HG02588 (cell line): ENCODE measurements around the gene TPO.
"Not testable (repeated sequence)": the region's sequence is repeated elsewhere in the genome, so short reads cannot be mapped to it uniquely, and the experiment has no call there.

Source experiments
- ATAC-seq: cut with Tn5 transposase; IDR thresholded peaks from one replicate; pipeline ENCODE4 v1.9.1; 2021; ENCODE audit warnings: mild to moderate bottlenecking, moderate library complexity; ENCODE audit not compliant: unreplicated experiment

The TPO gene

DNA sequence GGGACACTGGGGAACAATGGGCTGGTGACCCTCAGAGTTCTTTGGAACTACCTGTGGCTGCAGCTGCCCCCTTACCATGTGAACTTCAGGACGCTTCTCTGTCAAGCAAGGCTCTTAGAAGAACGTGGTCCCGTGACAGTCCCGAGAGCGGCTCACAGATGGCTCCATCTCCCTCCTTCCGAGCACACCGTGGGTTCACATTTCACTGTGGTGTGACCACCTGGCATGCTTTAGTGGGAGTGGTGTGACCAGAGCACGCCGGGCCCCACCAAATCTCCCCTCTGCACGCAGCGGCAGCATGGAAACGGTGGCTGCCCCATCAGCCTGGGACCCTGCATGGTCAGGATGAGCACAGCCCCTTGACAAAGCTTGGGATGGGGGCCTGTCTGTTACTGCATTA lies 9.7 kb upstream of the TPO start:
- no peak for ATAC-seq

DNA sequence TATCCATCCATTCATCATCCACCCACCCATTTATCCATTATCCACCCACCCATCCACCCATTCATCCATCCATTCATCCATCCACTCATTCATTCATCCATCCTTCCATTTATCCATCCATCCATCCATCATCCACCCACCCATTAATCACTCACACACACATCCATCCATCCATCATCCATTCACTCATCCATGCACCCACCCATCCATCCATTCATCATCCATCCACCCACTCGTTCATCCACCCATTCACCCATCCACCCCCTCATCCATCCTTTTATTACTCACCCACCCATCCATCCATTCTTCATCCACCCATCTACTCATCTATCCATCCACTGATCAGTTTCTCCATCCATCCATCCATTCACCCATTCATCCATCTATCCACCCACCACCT lies 8.1 kb upstream of the TPO start:
- no peak for ATAC-seq

DNA sequence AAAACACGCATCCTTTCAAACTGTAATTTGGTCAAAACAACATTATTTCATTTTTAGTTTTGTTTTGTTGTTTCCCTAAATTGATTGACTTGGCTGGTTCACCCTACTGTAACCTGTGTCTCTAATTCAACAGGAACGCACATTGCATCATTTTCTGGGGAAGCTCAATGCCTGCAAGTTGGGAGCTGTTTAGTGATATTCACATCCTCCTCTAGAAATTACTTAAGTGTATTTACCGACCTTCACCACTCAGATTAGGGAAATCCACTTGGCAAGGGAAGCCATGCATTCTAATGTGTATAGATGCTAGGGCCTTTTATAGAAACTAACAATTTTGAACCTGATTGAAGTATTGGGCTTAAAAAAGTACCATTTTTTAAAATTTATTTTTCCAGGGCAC lies 7.3 kb upstream of the TPO start:
- ATAC-seq = no peak

DNA sequence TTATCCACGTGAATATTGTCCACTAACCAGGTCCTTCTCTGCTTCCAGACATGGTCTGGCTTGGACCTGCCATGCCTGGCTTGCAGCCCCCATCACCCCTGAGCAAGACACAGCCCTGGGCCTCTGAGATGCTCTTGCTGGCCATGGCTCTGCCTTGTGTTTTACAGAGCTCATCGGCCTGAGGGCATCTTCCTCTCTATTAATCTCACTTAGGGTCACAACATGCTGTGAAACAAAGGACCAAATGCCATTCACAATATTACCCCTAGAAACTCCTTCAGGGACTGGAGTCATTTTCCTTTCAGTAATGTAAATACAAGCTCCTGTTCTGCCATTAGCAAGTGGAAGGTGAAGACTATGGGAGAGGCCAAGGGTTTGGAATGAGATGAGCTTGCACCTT lies 6.8 kb upstream of the TPO start:
- no peak for ATAC-seq

DNA sequence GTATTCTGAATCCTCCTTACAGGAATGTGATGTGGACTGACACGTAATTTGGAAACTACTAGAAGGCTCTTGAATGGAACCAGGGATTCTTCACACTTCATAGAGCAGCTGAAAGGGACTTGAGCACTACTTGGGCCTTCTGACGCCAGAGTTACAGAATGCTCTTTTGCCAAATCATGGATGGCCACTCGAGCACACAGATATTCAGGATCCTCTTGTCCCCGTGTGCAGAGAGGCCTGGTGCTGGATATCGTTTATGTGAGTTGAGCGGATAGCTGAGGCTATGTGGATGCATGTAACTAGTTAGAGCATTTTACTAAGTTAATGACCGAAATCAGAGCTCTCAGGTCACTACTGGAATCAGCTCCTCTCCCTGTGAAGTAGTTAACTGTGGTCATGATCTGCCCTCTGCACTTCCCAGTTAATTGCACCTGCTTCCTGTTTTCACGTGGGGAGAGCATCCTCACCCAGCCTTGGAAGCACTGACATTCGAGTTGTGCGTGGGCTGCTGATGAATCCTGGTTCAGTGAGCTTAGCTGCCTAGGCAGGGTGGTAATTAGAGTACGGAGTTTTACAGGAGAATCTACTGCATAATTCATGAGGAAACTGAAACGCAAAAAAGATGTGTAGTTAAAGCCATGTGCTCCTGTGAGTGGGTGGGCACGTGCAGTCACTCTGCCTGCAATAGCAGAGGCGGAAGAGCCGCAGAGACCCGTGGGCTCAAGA lies 5.2 kb upstream of the TPO start:
- no peak for ATAC-seq

DNA sequence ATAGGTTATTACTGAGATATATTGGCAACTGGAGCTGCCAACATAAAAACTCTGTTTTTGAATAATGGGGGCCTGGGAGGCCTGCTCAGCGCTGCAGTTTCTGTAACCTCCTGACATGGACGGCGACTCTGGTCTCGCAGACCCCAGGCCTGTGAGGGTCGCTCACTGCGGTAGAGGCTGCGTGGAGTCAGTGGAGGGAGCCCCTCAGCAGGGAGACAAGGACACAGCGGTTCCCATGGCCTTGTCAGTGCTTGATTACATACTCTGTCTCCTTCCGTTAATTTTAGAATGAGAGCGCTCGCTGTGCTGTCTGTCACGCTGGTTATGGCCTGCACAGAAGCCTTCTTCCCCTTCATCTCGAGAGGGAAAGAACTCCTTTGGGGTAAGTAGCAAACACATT lies 858 bp downstream of the TPO start:
- ATAC-seq = no peak

DNA sequence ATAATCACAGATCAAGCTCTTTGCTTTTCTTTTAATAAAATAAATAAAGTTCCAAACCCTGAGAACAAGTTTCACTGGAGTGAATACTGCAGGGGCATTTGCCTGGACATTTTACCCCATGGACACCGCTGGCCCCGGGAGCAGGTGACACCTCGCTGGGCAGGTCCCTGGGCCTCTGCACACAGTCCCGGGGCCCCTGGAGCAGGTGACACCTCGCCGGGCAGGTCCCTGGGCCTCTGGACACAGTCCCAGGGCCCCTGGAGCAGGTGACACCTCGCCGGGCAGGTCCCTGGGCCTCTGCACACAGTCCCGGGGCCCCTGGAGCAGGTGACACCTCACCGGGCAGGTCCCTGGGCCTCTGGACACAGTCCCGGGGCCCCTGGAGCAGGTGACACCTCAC lies 1.6 kb downstream of the TPO start:
- ATAC-seq = not testable (repeated sequence)

DNA sequence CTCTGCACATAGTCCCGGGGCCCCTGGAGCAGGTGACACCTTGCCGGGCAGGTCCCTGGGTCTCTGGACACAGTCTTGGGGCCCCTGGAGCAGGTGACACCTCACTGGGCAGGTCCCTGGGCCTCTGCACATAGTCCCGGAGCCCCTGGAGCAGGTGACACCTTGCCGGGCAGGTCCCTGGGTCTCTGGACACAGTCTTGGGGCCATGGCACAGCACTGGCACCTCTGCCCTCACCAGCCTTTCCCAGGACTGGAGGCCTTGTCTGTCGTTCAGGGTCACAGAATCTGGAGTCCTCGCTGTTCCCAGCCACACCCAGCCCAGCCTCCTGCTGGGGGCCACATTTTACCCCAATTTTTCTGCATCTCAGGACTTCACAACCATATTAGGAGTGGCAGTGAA lies 2.2 kb downstream of the TPO start:
- no peak for ATAC-seq

DNA sequence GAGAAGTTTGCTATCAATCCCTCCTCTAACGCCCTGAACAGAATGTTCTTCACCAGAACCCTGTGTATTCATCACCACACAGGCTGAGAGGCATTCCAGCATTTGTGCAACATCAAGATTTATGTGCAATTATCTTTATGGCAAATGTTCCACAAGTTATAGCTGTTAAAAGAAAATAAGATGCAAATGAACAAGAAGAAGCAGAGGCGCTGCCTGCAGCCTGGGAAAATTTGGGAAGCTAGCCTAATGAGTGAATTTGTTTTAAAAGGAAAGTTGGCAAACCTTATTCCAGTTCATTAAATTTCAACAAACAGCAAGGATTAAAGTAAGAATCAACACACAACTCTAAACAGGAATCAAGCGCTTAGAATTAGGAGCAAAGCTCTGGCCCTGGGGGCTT lies 5.3 kb downstream of the TPO start:
- ATAC-seq = no peak

DNA sequence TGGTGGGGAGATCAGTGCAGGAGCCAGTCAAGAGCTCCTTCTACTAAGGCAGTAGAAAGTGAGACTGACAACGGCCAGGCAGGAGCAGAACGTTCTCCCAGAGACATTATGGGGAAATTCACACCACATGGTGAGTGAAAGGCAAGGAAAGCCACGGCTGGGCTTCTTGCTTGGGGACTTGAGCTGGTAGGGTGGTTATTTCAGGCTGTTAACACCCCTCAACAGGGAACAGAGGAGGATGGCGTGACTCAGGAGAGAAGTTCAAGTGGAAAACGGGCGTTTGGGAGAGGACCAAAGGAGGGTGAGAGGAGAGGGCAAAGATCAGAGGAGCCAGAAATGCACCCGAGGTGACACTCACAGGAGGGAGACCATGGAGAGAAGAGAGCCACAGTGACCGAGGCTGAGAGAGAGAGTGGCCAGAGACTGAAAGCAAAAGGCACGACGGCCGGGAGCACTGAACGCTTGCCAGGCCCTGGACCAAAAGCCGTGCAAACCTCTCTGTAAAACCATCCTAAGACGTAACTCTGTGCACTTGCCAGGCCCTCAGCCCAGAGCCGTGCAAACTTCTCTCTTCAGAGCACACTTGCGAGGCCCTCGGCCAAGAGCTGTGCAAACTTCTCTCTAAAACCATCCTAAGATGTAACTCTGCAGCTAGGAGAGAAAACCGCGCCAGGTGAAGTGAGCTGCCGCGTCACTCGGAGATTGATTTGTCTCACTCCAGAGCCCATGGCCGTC lies 7.7 kb downstream of the TPO start:
- no peak for ATAC-seq

DNA sequence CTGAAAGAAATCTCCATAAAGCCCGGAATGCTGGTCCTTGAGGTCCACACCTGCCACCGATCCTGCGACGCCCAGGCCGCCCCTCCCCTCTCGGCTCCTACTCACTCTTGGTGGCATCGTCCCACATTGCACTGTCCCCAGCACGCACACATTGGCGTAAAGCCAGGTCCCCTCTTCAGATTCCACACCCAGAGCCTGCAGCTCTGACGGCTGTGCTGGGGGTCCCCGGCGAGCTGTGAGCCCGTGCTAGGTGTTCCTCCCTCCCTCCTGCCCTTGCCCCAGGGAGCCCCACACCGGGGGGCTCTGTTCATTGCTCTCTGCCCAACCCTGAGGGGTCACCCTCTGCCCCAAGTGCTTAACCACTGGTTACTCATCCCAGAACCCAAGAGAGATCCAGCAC lies 8.5 kb downstream of the TPO start:
- no peak for ATAC-seq

DNA sequence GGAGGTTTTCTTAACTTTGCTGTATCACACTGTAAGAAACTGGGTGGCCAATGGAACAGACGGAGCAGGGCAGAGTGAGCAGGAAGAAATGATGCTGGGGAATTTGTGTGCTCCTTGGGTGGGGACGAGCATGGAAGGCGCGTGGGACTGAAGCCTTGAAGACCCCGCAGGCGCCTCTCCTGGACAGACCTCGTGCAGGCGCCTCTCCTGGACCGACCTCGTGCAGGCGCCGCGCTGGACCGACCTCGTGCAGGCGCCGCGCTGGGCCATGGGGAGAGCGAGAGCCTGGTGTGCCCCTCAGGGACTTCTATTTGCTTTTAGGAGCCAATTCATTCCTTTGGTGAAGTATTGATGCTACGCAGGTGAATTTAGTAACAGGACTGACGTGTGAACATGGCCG lies 8.9 kb downstream of the TPO start:
- ATAC-seq = no peak

DNA sequence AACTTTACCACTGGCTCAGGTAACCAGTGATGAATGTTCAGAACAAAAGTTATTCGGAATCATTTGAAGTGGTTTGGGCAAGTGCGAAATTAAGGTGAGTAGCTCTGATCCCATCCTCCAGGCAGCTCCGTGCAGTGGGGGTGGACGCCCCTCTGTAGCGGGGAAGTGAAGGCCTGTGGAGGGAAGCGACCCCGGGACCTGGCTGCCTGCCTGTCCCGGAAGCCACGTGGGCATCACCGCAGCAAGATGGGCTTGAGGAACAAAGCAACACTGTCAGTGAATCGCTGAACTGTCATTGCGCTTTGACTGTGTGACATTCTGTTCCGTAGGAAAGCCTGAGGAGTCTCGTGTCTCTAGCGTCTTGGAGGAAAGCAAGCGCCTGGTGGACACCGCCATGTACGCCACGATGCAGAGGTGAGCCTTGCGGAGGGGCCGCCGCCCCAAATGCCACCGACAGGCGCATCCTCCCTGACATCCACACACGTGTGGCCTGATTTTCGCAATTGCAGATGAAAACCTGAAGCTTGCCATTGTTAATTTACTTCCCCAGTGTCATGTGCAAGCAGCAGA lies 9.5 kb downstream of the TPO start:
- ATAC-seq = no peak

DNA sequence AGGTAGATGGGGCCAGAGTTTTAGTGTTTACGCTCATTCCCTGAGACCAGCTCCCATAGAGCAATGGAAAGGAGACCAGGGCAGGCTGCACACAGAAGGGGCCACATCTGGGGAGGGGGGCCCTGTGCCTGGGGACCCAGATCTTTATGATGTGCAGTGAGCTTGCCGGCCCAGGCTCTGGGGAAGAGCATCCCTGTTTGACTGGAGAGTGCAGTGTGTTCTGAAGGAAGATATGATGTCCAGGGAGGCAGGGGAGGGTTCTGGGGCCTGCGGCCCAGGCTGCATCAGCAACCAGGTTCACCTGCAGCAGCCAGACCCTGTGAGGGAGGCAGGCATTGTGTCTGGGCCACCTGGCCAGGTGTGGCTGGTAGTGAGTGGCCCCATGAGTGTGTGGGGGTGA lies 13.8 kb downstream of the TPO start:
- no peak for ATAC-seq

DNA sequence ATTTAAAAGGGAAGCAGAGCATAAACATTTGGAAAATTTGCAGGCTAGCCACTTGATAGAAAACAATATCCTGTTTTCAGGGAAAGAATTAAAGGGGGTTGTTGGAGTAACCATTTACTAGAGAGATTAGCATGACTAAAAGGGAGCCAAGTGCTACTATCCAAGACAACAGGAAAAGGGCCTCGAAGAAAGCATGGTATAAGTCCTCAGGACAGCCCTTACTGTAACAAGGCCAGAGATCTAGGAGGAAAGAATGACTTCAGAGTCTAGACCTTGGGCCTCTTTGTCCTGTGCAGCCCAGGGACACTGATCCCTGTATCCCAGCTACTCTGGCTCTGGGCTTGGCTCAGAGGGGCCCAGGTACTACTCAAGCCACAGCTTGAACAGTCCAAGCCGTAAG lies 16.6 kb downstream of the TPO start:
- no peak for ATAC-seq

DNA sequence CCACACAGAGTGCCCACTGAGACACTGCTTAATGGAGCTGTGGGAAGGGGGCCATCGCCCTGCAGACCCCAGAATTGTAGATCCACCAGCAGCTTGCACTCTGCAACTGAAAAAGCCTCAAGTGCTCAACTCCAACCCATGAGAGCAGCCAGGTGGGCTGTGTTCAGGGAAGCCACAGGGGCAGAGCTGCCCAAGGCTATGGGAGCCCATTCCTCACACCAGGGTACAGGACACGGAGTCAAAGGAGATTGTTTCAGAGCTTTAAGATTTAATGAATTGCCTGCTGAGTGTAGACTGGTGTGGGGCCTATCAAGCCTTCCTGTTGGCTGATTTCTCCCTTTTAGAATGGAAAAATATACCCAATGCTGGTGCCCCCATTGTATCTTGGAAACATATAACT lies 17.2 kb downstream of the TPO start:
- no peak for ATAC-seq

DNA sequence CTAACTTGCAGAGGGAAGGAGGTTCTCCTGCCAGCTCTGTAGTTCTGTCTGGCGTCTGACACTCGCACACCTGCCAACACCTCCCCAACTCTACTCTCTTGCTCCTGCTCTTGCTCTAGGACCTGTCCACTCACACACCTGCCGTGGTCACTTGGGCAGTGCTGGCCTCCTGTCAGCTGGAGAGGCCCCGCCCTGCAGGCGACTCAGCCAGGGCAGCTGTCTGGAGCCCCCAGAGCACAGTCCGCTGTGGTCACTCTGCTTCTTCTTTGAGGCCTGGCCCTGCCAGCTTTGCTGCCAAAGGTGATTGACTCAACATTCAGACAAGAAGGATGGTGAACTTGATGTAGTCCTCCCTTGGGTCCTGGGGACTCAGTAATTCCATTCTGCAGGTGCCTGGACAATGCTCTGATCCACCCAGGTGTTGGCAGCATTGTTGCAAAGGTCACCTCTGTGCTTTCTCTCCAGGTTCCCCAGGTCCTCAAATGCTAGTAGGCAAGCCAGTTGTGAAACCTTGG lies 18.7 kb downstream of the TPO start:
- no peak for ATAC-seq

DNA sequence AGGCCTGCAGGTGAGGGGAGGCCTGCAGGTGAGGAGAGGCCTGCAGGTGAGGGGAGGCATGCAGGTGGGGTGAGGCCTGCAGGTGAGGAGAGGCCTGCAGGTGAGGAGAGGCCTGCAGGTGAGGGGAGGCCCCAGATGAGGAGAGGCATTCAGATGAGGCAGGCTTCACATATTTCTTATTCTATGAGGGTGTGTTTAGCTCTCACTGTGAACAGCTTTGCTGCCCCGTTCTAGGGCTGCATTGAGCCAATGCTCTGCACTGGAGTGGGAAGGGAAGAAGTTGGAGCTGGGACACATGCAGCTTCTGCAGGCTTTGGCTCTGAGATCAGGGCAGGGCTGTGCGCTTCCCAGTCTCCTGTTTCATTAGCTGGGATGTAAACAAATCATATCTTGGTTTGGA lies 19.5 kb downstream of the TPO start:
- no peak for ATAC-seq

DNA sequence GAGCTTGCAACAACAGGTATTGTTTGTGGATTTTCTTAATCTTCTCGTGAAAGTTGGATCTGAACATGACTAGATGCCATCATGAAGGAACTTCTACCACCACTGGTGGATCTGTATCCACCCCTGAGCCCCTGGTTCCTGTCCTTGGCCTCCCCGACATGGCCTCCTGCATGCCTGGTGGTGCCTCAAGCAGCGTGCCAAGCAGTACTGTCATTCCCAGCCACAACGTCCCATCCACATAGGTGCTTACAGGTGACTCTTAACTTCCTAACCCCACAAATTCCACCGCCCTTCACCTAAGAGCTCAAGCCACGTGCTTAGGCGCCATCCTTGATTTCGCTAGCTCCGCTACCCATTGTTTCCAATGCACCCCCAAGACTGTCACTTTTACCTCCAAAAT lies 23.1 kb downstream of the TPO start:
- ATAC-seq = no peak

DNA sequence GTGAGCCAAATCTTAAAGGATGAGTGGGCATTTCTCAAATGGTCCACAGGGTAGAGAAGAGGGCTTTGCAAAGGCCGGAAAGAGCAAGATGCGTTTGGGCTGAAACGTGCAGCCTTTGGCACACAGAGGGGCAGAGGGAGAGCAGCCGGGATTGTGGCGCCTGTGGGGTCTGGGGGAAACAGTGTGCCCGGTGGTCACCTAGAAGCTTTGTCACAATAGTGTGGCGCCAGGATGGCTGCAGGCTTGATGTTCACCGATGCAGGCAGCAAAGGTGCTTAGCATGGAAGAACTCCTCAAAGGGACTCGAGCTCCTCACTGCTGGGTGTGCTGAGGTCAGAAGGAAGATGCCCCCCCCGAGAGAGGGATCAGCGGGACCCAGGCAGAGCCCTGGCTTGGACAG lies 23.8 kb downstream of the TPO start:
- ATAC-seq = no peak

DNA sequence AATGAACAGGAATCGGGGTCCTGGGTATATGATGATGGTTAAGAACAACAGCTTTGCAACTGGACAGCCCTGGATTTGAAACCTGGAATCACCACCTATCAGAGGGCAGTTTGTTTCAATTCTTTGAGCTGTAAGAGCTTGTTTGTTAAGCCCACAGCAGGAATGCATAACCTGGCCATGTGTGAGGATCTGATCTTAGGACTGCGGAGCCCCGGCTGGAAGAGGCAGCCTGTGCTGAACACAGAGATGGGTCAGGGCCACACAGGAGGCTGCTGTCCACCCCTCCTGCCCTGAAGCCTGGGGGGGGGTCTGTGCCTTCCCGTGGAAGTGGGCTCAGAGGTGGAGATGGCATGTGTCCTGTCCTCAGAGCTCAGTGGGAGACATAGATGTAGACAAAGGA lies 24.3 kb downstream of the TPO start:
- no peak for ATAC-seq

DNA sequence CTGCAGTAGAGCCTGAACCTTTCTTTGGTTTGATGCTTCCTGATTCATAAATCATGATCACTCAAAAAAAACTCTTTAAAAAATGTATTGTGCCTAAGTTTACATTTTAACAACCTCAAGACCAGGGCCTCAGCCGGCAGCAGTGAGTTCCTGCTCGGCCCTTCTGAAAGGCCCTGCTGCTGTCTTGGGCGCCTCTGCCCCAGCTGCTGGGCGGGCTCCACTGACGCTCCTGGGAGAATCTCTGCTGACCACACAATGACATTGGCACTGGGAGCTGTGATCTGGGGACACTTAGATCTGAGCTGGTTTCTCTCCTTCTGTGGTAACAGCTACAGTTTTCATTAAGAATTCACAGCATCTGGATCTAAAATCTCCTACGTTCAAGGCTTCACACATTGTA lies 25.7 kb downstream of the TPO start:
- ATAC-seq = no peak
